Activated T-helper 1 cell treated with anti-CD3 and anti-CD28 coated beads, Interleukin-2, amount 50 U/mL, for 16 hours (primary cell): ENCODE measurements around the gene POU4F3.

Experiments used
- DNase-seq, 2 donors: peaks; one replicate each; pipeline ENCODE4 v3.0.0-alpha.2; 2020; ENCODE audit warnings: low read depth in 1 of 2, low spot score in 1 of 2

The POU4F3 gene

GRCh38 chr5:146390469-146390868 is 51.8 kb downstream of the POU4F3 start:
- DNase-seq = no peak
